MCF 10A (cell line): Measurements from ENCODE around the gene ASTL. TPM values are rescaled to one million over a fixed set of nuclear protein-coding genes. Genes with fewer than 3 reads are reported as not detected.

Experiments
- BruUV-seq: library from RNA; stranded (reverse); fragments of 400-500 nt; replicated peaks from 2 replicates; lab custom pipeline; 2021; lab: Mats Ljungman, UMichigan
- CTCF ChIA-PET: fragments of 300-600 bp; sonication (Branson Sonifier 250); formaldehyde crosslinking; extraction: SDS; loops from one replicate; lab custom pipeline; 2021; ENCODE audit warnings: antibody characterized with exemption, inconsistent platforms; lab: Yijun Ruan, JAX
- POLR2A ChIA-PET: fragments of 300-600, 350-650 bp; sonication (Branson Sonifier 250); formaldehyde crosslinking; extraction: SDS; loops from one replicate; lab custom pipeline; 2020; ENCODE audit warnings: antibody characterized with exemption, inconsistent platforms; lab: Yijun Ruan, JAX
- DNase-seq: peaks from one replicate; pipeline ENCODE4 v3.0.0-alpha.2; 2018; ENCODE audit not compliant: unreplicated experiment
- H3K27ac Mint-ChIP-seq: one replicate; pipeline ENCODE4 v1.8.0; 2022; ENCODE audit warnings: mild to moderate bottlenecking, low read depth, mixed read lengths; ENCODE audit not compliant: unreplicated experiment
- H3K27me3 Mint-ChIP-seq: one replicate; pipeline ENCODE4 v1.8.0; 2022; ENCODE audit warnings: mixed read lengths; ENCODE audit not compliant: insufficient read depth, unreplicated experiment
- H3K36me3 Mint-ChIP-seq: one replicate; pipeline ENCODE4 v1.8.0; 2022; ENCODE audit warnings: mild to moderate bottlenecking, moderate library complexity, mixed read lengths; ENCODE audit not compliant: insufficient read depth, unreplicated experiment
- H3K4me1 Mint-ChIP-seq: one replicate; pipeline ENCODE4 v1.8.0; 2022; ENCODE audit warnings: mixed read lengths; ENCODE audit not compliant: insufficient read depth, unreplicated experiment
- H3K4me3 Mint-ChIP-seq: one replicate; pipeline ENCODE4 v1.8.0; 2022; ENCODE audit warnings: mild to moderate bottlenecking, moderate library complexity, mixed read lengths; ENCODE audit not compliant: unreplicated experiment
- H3K9me3 Mint-ChIP-seq: one replicate; pipeline ENCODE4 v1.8.0; 2022; ENCODE audit warnings: mixed read lengths; ENCODE audit not compliant: unreplicated experiment
- CTCF ChIP-seq: fragments of 200-600 bp; IDR thresholded peaks from one replicate; pipeline ENCODE4 v1.8.0; 2022; ENCODE audit warnings: antibody characterized with exemption, mild to moderate bottlenecking; ENCODE audit not compliant: unreplicated experiment
- intact Hi-C: fragments of 100-400 bp; cut with micrococcal nuclease; formaldehyde crosslinking; loops from 2 replicates; pipeline ENCODE4 v1.14.1; 2022
- total RNA-seq: library from RNA; stranded (reverse); gene quantifications from 2 replicates; pipeline ENCODE4 v1.2.3, GENCODE V29; 2022

ASTL gene
- total RNA-seq, 1 experiment from 2014 or later = not detected

GRCh38 chr2:96159084-96159830 lies 21.0 kb upstream of the ASTL start:
- H3K27ac Mint-ChIP-seq = no peak overlapping the region
- intact Hi-C loops = no loop called here

GRCh38 chr2:96158554-96158940 lies 20.2 kb upstream of the ASTL start:
- no peak for DNase-seq
- Mint-ChIP-seq H3K27ac (no peak overlapping the region), H3K4me3 (no peak overlapping the region), H3K27me3 (peaks cover 13% of the 10 kb centered on the region), H3K4me1 (no peaks in the 10 kb centered on the region), H3K9me3 (no peaks in the 10 kb centered on the region), H3K36me3 (no peaks in the 10 kb centered on the region)
- POLR2A ChIA-PET = no interaction called here
- intact Hi-C loops = no loop called here
- no TSS peak for BruUV-seq
- no peak for TF ChIP-seq CTCF
- CTCF ChIA-PET = interaction anchor here (0.7 to 1.9 kb wide), 2 partner anchors 16 to 19 kb away, joined by 3 to 8 read pairs; no protein-coding TSS in a partner anchor

More at GRCh38 chr2:96159084-96159830, 21.0 kb upstream of the ASTL start:
- no peaks in the 10 kb centered on the region for H3K4me1 Mint-ChIP-seq
- no peaks in the 10 kb centered on the region for H3K9me3 Mint-ChIP-seq
- H3K27me3 Mint-ChIP-seq = peaks cover 13% of the 10 kb centered on the region
- no TSS peak for BruUV-seq
- no peak overlapping the region for H3K4me3 Mint-ChIP-seq
- no peak for TF ChIP-seq CTCF
- CTCF ChIA-PET = interaction anchor here (0.6 to 1.9 kb wide), 4 partner anchors 15 to 113 kb away, joined by 3 to 8 read pairs (median 4); partner anchors contain the start of gene ASTL
- no peaks in the 10 kb centered on the region for H3K36me3 Mint-ChIP-seq
- POLR2A ChIA-PET = interaction anchor here (1.1 kb wide), 1 partner anchor 21 kb away, joined by 3 read pairs; the partner anchor contains the start of gene ASTL
- DNase-seq = no peak

GRCh38 chr2:96157649-96158553 lies 19.6 kb upstream of the ASTL start:
- no peak for TF ChIP-seq CTCF
- DNase-seq = no peak
- BruUV-seq = no TSS peak
- POLR2A ChIA-PET = no interaction called here
- H3K9me3 Mint-ChIP-seq = no peaks in the 10 kb centered on the region
- no peak overlapping the region for H3K4me3 Mint-ChIP-seq
- CTCF ChIA-PET = interaction anchor here (0.7 to 1.9 kb wide), 2 partner anchors 16 to 135 kb away, joined by 4 to 8 read pairs; no protein-coding TSS in a partner anchor
- H3K36me3 Mint-ChIP-seq = no peaks in the 10 kb centered on the region
- H3K4me1 Mint-ChIP-seq = no peaks in the 10 kb centered on the region
- peaks cover 13% of the 10 kb centered on the region for H3K27me3 Mint-ChIP-seq
- no peak overlapping the region for H3K27ac Mint-ChIP-seq
- intact Hi-C loops = no loop called here
